Gastroesophageal sphincter (tissue), 3 donors: ENCODE data around the gene KCNK7.

Experiments used
- CTCF ChIP-seq, 4 experiments: fragments of 200-600 bp in 2 of 4; fragments of 450-650 bp in 2 of 4; sonication (generic) in 1 of 4; IDR thresholded peaks; one replicate each; pipeline ENCODE4 v1.5.1; 2017 to 2019; ENCODE audit warnings: antibody characterized with exemption in 4 of 4, mild to moderate bottlenecking in 2 of 4, moderate library complexity in 2 of 4
- POLR2A ChIP-seq, 2 donors: fragments of 450-650 bp; IDR thresholded peaks; one replicate each; pipeline ENCODE4 v1.6.1; 2017; ENCODE audit warnings: antibody characterized with exemption in 2 of 2, mild to moderate bottlenecking in 2 of 2, moderate library complexity in 1 of 2

DNA sequence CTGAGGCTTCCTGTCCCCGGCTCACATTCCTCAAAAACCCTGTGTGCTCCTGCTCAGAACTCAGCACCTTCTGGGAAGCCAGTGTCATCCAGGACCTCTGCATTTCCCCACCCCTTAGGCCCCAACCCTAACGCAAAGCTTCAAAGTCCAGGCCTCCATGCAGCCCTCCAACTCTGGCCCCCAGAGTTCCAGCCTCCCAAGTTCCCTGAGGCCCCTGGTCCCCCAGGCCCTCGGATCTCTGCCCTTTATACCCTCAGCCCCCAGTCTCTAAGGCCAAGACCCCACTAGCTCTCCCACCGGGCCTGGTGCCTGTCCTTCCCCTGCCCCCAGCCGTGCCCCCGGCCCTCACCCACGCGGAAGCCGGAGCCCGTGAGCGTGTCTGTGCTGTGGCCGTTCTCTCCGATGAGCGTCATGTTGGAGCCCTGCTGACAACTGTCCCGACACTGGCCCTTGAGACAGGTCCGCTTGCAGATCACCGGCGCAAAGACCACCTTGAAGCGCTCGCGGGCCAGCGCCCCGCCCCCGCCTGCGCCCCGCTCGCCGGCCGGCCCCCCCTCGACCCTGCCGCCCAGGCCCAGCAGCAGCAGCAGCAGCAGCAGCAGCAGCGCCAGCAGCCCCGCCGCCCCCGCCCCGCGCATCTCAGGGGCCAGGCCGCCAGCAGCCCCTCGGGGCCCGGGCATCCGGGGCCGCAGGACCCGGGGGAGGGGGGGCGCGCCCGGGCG, 38.2 kb downstream of the KCNK7 start:
- TF ChIP-seq CTCF (IDR thresholded peaks at IDR 0.05), result no peak
- no peak for TF ChIP-seq POLR2A (IDR thresholded peaks at IDR 0.05)
